Measurements from ENCODE around the gene MAPK6. TPM values are rescaled to one million over a fixed set of nuclear protein-coding genes. Genes with fewer than 3 reads are reported as not detected.

Gene MAPK6
- total and polyA plus RNA-seq, 9 of the 15 experiments (the other 6 are each of a cell fraction or from before 2014, with no cell fraction given) = 28.5 to 97.1 (median 74.0) TPM

DNA sequence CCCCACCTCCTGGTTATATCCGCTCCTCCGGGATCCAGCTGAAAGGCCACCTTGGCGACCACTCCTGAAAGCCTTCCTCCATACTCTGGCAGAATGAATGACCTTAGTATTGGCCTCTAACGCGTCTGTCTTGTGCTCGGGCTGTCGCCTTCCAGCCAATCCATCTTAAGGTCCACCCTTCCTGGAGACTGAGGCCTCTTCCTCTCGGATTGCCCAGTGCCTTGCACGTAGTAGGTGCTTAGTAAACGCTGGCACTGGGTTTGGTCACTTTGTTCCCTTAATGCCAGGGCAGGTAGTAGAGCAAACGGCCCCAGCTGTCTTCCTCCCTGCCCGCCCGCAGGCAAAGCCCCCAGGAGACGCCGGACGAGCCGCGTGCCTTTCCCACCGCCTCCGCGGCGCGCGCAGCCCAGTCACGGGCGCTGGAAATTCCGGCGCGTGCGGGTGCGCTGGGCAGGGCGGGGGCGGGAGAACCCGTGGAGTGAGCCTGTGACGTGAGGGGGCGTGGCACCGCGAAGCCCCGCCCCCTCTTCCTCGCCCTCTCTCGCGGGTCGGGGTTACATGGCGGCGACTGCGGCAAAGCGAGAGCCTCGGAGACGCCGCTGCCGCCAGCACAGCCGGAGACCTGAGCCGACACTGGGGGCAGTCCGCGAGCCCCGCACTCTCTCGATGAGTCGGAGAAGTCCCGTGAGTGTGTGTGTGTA is at the start of gene MAPK6 (continued):
- TF ChIP-seq, protein P1, sequence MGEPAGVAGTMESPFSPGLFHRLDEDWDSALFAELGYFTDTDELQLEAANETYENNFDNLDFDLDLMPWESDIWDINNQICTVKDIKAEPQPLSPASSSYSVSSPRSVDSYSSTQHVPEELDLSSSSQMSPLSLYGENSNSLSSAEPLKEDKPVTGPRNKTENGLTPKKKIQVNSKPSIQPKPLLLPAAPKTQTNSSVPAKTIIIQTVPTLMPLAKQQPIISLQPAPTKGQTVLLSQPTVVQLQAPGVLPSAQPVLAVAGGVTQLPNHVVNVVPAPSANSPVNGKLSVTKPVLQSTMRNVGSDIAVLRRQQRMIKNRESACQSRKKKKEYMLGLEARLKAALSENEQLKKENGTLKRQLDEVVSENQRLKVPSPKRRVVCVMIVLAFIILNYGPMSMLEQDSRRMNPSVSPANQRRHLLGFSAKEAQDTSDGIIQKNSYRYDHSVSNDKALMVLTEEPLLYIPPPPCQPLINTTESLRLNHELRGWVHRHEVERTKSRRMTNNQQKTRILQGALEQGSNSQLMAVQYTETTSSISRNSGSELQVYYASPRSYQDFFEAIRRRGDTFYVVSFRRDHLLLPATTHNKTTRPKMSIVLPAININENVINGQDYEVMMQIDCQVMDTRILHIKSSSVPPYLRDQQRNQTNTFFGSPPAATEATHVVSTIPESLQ (CRISPR knock-in tag; IDR thresholded peaks at IDR 0.05) = peak; percentile 97
- TF ChIP-seq TBL1XR1 (IDR thresholded peaks at IDR 0.05; ENCODE audit: low read length in 2 of 2) = no peak
- TF ChIP-seq CBFA2T2 (conservative IDR thresholded peaks at IDR 0.05) = no peak
- no peak for TF ChIP-seq MIER1 (IDR thresholded peaks at IDR 0.05; ENCODE audit: low read depth)
- no peak for TF ChIP-seq ZNF785 (CRISPR knock-in tag; IDR thresholded peaks at IDR 0.05)
- TF ChIP-seq, protein P2, sequence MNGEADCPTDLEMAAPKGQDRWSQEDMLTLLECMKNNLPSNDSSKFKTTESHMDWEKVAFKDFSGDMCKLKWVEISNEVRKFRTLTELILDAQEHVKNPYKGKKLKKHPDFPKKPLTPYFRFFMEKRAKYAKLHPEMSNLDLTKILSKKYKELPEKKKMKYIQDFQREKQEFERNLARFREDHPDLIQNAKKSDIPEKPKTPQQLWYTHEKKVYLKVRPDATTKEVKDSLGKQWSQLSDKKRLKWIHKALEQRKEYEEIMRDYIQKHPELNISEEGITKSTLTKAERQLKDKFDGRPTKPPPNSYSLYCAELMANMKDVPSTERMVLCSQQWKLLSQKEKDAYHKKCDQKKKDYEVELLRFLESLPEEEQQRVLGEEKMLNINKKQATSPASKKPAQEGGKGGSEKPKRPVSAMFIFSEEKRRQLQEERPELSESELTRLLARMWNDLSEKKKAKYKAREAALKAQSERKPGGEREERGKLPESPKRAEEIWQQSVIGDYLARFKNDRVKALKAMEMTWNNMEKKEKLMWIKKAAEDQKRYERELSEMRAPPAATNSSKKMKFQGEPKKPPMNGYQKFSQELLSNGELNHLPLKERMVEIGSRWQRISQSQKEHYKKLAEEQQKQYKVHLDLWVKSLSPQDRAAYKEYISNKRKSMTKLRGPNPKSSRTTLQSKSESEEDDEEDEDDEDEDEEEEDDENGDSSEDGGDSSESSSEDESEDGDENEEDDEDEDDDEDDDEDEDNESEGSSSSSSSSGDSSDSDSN (IDR thresholded peaks at IDR 0.05; ENCODE audit: borderline replicate concordance in 1 of 2, low read depth in 2 of 2, low read length in 2 of 2) = peak; percentile 34 to 78; a peak in 2 of 4 replicates
- TF ChIP-seq, protein P3, sequence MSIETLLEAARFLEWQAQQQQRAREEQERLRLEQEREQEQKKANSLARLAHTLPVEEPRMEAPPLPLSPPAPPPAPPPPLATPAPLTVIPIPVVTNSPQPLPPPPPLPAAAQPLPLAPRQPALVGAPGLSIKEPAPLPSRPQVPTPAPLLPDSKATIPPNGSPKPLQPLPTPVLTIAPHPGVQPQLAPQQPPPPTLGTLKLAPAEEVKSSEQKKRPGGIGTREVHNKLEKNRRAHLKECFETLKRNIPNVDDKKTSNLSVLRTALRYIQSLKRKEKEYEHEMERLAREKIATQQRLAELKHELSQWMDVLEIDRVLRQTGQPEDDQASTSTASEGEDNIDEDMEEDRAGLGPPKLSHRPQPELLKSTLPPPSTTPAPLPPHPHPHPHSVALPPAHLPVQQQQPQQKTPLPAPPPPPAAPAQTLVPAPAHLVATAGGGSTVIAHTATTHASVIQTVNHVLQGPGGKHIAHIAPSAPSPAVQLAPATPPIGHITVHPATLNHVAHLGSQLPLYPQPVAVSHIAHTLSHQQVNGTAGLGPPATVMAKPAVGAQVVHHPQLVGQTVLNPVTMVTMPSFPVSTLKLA (conservative IDR thresholded peaks at IDR 0.05) = peak; percentile 91 to 92
- TF ChIP-seq SP2 (IDR thresholded peaks at IDR 0.05; ENCODE audit: extremely low read depth, low read depth, low read length, poor library complexity, severe bottlenecking) = no peak
- TF ChIP-seq FOXP1 (CRISPR knock-in tag; IDR thresholded peaks at IDR 0.05) = peak; percentile 95
- TF ChIP-seq, protein P4, sequence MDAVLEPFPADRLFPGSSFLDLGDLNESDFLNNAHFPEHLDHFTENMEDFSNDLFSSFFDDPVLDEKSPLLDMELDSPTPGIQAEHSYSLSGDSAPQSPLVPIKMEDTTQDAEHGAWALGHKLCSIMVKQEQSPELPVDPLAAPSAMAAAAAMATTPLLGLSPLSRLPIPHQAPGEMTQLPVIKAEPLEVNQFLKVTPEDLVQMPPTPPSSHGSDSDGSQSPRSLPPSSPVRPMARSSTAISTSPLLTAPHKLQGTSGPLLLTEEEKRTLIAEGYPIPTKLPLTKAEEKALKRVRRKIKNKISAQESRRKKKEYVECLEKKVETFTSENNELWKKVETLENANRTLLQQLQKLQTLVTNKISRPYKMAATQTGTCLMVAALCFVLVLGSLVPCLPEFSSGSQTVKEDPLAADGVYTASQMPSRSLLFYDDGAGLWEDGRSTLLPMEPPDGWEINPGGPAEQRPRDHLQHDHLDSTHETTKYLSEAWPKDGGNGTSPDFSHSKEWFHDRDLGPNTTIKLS (IDR thresholded peaks at IDR 0.05; ENCODE audit: borderline replicate concordance, low read depth) = peak; percentile 65; the same call in 1 of the 2 replicates
- peak; percentile 98 for TF ChIP-seq EGR1 (conservative IDR thresholded peaks at IDR 0.05)
- 0 out of 2 replicates have a peak, but pooled peaks have one; percentile 22 for TF ChIP-seq ADNP (tag; IDR thresholded peaks at IDR 0.05)
- no peak; the same call in 1 of the 2 replicates for TF ChIP-seq ZSCAN29 (IDR thresholded peaks at IDR 0.05)
- TF ChIP-seq HIVEP1 (CRISPR knock-in tag; IDR thresholded peaks at IDR 0.05) = no peak
- TF ChIP-seq POLR2H (tag; IDR thresholded peaks at IDR 0.05; ENCODE audit: low read depth) = peak; percentile 78
- no peak for TF ChIP-seq FOXJ3 (CRISPR knock-in tag; IDR thresholded peaks at IDR 0.05)
- no peak for TF ChIP-seq ZNF830 (CRISPR knock-in tag; IDR thresholded peaks at IDR 0.05)
- TF ChIP-seq HDAC8 (tag; IDR thresholded peaks at IDR 0.05) = no peak
- TF ChIP-seq PCBP1 (IDR thresholded peaks at IDR 0.05; ENCODE audit: low read depth, low read length, poor library complexity, severe bottlenecking) = peak; percentile 31
- TF ChIP-seq SMC3 (conservative IDR thresholded peaks at IDR 0.05; ENCODE audit: insufficient read depth, low read depth, low read length) = no peak
- no peak for TF ChIP-seq E2F3 (CRISPR knock-in tag; IDR thresholded peaks at IDR 0.05)
- TF ChIP-seq ZNF3 (CRISPR knock-in tag; IDR thresholded peaks at IDR 0.05) = no peak

All from K562 (cell line).